D341Med (cell line): ENCODE data around the gene TNNI2.
"Not testable (repeated sequence)": the region's sequence is repeated elsewhere in the genome, so short reads cannot be mapped to it uniquely, and the experiment has no call there.

Source experiments
- DNase-seq: peaks from one replicate; pipeline ENCODE4 v3.0.0; 2012; ENCODE audit warnings: low spot score

The TNNI2 gene

GRCh38 chr11:1838426-1839144, at the start of gene TNNI2:
TNNI2 (plus strand) TSS chr11:1838981; CDS start chr11:1839697, 716 bp downstream.
- DNase-seq, result no peak

- DNase-seq, result no peak
Measured at GRCh38 chr11:1791912-1792311, 46.9 kb upstream of the TNNI2 start.

DNA sequence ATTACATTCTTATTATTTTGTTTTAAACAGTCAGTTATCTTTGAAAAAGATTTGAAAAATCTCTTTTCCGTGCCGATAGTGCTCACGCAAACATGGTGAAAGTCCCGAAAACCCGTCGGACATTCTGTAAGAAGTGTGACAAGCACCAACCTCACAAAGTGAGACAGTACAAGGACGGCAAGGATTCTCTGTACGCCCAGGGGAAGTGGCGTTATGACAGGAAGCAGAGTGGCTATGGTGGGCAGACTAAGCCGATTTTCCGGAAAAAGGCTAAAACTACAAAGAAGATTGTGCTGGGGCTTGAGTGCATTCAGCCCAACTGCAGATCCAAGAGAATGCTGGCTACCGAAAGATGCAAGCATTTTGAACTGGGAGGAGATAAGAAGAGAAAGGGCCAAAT, 46.3 kb upstream of the TNNI2 start:
- no peak for DNase-seq

GRCh38 chr11:1793081-1793480, 45.7 kb upstream of the TNNI2 start:
- DNase-seq, result no peak

GRCh38 chr11:1796413-1797011, 42.3 kb upstream of the TNNI2 start:
- no peak for DNase-seq

DNA sequence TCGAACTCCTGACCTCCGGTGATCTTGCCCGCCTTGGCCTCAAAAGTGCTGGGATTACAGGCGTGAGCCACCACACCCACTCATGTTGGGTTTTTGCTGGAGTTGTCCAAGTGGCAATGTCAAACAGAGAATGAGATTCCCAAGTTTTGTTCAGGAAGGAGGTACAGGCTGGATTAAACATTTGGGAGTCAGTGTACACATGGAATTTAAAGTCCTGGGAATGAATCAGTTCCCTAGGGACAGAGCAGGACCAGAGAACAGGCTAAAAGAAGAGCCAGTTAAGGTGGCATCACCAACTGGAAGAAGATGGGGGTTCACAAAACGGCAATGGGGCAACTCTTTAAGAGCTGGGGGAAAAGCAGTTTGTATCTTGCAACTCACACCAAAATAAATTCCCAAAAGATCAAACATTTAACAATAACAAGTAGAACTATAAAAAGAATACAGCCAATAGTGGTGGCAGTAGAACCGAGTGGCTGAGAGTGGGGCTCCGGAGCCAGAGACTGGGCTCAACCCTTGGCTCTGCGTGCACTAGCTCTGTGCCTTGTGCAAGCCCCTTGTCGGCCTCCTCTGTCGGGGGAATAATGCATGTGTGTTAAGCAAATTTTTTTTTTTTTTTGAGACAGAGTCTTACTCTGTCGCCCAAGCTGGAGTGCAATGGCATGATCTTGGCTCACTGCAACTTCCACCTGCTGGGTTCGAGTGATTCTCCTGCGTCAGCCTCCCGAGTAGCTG, 41.2 kb upstream of the TNNI2 start:
- no peak for DNase-seq

DNA sequence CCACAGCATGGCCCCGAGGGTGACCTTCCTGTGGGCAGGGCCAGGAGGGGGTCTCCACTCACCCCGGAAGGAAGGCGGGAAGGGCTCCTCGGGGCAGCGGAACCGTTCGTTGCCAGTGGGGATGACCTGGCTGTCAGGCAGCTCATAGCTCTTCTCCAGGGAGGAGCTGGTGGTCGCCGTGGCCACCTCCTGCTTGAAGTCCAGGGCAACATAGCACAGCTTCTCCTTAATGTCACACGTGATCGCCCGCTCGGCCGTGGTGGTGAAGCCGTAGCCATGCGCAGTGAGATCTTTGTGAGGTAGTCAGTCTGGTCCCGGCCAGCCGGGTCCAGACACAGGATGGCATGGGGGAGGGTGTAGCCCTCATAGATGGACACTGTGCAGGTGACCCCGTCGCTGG, 35.5 kb upstream of the TNNI2 start:
- no peak for DNase-seq

DNA sequence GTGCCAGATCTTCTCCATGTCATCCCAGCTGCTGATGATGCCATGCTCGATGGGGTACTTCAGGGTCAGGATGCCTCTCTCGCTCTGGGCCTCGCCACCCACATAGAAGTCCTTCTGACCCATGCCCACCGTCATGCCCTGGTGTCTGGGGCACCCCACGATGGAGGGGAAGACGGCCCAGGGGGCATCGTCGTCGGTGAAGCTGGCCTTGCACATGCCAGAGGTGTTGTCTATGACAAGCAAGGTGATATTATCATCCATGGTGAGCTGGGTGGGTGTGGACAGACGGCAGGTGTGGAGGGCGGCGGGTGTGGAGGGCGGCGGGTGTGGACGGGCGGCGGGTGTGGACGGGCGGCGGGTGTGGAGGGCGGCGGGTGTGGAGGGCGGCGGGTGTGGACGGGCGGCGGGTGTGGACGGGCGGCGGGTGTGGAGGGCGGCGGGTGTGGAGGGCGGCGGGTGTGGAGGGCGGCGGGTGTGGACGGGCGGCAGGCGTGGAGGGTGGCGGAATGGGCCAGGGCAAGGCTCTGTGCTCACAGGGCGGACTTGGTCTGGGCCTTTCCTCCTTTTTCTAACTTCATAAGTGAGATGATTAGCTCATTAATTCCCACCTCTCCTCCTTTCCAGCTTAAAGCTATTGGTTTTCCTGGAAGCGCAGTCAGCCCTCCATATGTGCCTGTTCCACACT, 34.8 kb upstream of the TNNI2 start:
- DNase-seq, result not testable (repeated sequence)

GRCh38 chr11:1805525-1805924, 33.3 kb upstream of the TNNI2 start:
- no peak for DNase-seq

DNA sequence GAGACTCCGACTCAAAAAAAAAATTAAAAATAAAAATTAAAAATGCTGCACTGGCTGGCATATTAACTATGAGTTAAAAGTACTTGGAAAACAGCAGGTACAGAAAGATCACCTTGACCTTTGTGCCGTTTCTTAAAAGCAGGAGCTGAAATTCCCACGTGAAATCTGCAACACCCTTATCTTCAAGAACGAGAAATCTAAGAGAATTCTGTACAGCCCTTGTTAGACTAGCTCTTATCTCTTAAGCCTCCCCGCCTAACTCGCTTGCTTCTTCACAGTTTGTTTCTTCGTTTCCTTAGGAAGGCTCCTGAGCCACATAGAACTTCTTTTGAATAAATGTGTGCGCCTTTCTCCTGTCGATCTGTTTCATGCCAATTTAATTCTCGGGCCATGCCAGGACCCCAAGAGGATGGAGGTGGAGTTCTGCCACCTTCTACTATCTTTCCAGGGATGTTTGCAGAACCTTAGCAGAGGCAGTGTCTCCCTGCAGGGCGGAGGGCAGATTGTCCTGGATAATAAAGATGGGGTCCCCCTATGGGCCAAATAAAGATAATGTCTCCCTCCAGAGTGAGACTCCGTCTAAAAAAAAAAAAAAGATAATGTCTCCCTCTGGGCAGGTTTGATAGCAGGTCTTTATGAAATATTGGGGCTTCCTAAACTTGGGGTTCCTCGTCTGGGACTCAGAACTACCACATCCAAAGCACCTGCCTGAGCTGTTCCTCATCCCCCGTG, 31.4 kb upstream of the TNNI2 start:
- DNase-seq, result no peak

DNA sequence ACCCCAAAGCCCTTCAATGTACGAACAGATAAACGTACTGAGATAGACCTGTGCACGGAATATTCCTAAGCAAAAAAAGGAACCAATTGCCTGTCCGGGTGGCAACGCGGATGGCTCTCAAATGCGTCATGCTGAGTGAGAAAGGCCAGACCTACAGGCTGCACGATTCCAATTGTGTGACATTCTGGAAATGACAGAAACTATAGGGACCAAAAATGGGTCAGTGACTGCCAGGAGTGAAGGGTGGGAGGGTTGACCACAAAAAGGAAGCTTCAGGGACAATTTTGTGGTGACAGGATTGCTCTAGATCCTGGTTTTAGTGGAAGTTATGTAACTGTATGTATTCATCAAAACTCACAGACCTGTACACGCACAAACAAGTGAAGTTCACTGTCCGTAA, 28.0 kb upstream of the TNNI2 start:
- no peak for DNase-seq

GRCh38 chr11:1812274-1812673, 26.5 kb upstream of the TNNI2 start:
- DNase-seq, result no peak

DNA sequence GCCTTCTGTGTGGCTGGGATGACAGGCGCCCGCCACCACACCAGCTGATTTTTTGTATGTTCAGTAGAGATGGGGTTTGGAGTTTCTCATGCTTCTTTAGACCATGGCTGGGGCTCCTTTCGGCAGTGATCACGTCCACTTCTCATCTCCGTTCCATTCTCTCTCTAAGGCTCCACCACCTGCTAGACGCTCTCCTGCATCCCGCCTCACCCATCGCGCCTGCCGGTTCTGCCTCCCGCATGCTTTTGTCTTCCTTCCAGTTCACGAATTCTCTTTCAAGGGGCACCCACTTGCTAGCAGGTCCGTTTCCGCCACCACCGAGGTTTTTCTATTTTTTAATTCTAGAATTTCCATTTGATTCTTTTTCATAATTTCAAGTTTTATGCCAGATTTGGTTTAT, 26.0 kb upstream of the TNNI2 start:
- DNase-seq, result no peak

GRCh38 chr11:1813356-1813755, 25.4 kb upstream of the TNNI2 start:
- not testable (repeated sequence) for DNase-seq

DNA sequence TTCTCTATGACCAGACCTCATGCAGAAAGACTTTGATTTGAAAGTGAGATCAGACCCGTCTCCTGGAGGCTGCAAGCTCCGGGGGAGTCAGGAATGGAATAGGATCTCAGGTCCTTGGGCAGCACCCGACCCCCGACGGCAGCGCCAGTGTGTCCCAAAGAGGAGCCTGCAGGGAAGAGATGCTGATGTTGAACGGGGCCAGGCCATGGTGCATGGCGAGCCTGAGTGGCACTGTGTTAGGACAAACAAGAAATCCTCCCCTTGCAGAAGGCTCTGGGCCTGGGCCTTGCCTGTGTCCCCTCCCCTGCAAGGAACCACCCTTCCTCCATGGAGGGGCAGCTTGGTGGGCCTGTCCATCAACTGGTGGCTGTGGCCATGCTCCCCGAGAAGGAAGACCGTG, 24.1 kb upstream of the TNNI2 start:
- DNase-seq, result no peak

- DNase-seq, result no peak
Measured at GRCh38 chr11:1815311-1815710, 23.5 kb upstream of the TNNI2 start.

DNA sequence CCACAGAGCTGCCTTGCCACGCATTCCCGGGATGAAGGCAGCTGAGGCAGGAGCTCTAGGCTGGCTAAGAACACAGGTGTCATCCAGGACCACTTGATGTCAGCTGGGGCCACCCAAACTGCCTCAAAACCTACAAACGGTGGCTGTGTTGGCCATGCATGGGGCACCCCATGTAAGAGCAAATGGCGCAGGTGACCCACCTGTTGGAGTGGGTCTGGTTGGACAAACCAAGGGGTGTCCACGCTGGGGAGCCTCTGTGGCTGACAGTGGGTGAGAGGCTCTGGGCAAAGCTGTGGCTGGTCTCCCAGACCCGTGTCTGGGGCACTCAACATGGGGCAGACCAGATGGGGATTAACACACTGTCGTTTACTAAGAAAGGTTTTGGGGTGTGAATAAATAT, 23.0 kb upstream of the TNNI2 start:
- DNase-seq, result no peak

DNA sequence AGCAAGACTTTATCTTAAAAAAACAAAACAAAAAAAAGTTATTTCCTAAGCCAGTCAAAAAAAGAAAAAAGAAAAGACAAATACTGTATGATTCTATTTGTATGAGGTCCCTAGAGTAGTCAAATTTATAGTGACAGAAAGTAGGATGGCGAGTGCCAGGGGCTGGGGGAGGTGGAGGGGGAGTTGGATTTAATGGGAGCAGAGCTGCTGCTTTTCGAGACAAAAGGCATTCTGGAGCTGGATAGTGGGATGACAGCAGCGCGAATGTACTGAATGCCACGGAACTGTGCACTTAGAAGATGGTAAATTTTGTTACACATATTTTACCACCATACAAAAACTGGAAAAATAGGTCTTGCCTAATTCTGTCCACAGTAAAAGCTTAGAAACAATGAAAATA, 21.8 kb upstream of the TNNI2 start:
- no peak for DNase-seq

DNA sequence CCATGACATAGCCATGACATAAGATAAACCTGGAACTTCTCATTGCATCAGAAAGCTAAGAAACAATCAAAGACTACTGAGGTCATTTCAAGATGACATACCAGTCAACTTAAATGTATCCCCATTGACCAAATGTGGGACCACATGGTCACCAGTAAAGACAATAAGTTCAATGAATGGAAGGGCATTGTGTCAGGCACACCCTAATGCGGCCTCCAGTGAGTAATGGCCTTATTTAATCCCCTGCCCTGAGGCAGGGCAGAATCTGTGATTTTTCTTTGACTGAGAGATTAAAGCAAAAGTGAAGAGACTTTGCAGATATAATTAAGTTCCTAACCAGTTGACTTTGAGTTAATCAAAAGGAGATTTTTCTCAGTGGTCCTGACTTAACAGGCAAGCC, 21.3 kb upstream of the TNNI2 start:
- no peak for DNase-seq

- DNase-seq, result no peak
Measured at GRCh38 chr11:1819074-1819473, 19.7 kb upstream of the TNNI2 start.

GRCh38 chr11:1820463-1821325, 18.1 kb upstream of the TNNI2 start:
- no peak for DNase-seq
